Tibial artery (tissue), 4 donors: ENCODE results near the gene SNX9.

ENCODE experiments used
- DNase-seq, 2 donors: peaks; one replicate each; pipeline ENCODE4 v3.0.0-alpha.2; 2019
- H3K27ac ChIP-seq, 2 donors: fragments of 200-600 bp; sonication (generic) in 1 of 2; 1 replicate in 1 of 2; 2 replicates in 1 of 2; pipeline ENCODE4 v1.5.1; 2018 to 2019; ENCODE audit warnings: mild to moderate bottlenecking in 1 of 2
- H3K27me3 ChIP-seq, 2 donors: fragments of 200-600 bp; sonication (generic) in 1 of 2; one replicate each; pipeline versions ENCODE4 v1.5.1 to v1.6.0; 2016 to 2019
- H3K36me3 ChIP-seq, 3 donors: fragments of 200-600 bp; sonication (generic) in 2 of 3; one replicate each; pipeline ENCODE4 v1.5.1; 2016 to 2019; ENCODE audit warnings: mild to moderate bottlenecking in 2 of 3
- H3K4me1 ChIP-seq, 4 donors: fragments of 200-600 bp; sonication (generic) in 2 of 4; 1 replicate in 3 of 4; 2 replicates in 1 of 4; pipeline ENCODE4 v1.5.1; 2016 to 2019
- H3K4me3 ChIP-seq, 2 donors: fragments of 200-600 bp; sonication (generic) in 1 of 2; 1 replicate in 1 of 2; 2 replicates in 1 of 2; pipeline ENCODE4 v1.5.1; 2018 to 2019; ENCODE audit warnings: mild to moderate bottlenecking in 2 of 2
- H3K9me3 ChIP-seq, 3 donors: fragments of 200-600 bp; sonication (generic) in 1 of 3; one replicate each; pipeline ENCODE4 v1.5.1; 2016 to 2019
- intact Hi-C: fragments of 100-400 bp; cut with DNase I; formaldehyde crosslinking; loops from one replicate; pipeline ENCODE4 v1.15.0; 2023; ENCODE audit warnings: low total_unique reads
- TF ChIP-seq, protein P1 (sequence below), 2 experiments: fragments of 200-600 bp in 1 of 2; fragments of 450-650 bp in 1 of 2; IDR thresholded peaks; one replicate each; pipeline ENCODE4 v1.5.1; 2017 to 2019; ENCODE audit warnings: antibody characterized with exemption in 2 of 2, mild to moderate bottlenecking in 1 of 2, moderate library complexity in 1 of 2

Gene SNX9

DNA sequence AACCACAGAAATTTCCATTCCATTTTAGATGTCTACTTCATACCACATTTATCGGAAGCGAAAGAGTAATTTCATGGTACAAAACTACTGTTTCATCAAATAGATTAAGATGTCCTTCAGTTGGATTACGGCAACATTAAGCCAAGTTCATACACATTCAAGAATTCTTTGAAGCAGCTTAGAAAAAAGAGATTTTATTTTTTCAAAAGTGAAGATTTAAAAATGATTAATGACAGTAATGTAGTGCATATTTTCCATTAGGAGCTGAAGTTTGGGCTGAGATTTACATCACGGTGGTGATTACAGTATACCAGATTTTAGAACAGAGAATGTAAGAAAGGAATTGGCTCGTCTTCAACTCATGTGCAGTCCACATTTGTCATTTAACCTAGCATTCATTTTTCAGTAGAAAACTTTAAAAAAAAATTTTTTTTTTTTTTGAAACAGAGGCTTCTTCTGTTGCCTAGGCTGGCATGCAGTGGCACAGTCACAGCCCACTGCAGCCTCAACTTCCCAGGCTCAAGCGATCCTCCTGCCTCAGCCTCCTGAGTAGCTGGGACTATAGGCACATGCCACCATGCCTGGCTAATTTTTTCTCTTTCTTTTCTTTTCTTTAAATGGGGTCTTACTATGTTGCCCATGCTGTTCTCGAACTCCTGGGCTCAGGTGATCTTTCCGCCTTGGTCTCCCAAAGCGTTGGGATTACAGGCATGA lies 160.5 kb downstream of the SNX9 start:
- H3K4me3 ChIP-seq: peak overlapping the region; percentile 86 to 92
- H3K36me3 ChIP-seq: peaks cover 0 to 3% (median 0%) of the 10 kb centered on the region in 3 donors
- DNase-seq: peak; percentile 2 to 28
- intact Hi-C loops: loop anchor here (5.0 kb wide), 1 partner anchor 79 kb away; no protein-coding TSS in a partner anchor
- TF ChIP-seq, protein P1, sequence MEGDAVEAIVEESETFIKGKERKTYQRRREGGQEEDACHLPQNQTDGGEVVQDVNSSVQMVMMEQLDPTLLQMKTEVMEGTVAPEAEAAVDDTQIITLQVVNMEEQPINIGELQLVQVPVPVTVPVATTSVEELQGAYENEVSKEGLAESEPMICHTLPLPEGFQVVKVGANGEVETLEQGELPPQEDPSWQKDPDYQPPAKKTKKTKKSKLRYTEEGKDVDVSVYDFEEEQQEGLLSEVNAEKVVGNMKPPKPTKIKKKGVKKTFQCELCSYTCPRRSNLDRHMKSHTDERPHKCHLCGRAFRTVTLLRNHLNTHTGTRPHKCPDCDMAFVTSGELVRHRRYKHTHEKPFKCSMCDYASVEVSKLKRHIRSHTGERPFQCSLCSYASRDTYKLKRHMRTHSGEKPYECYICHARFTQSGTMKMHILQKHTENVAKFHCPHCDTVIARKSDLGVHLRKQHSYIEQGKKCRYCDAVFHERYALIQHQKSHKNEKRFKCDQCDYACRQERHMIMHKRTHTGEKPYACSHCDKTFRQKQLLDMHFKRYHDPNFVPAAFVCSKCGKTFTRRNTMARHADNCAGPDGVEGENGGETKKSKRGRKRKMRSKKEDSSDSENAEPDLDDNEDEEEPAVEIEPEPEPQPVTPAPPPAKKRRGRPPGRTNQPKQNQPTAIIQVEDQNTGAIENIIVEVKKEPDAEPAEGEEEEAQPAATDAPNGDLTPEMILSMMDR (IDR thresholded peaks at IDR 0.05): no peak
- H3K27ac ChIP-seq: peak overlapping the region; percentile 85 to 87
- H3K9me3 ChIP-seq: no peaks in the 10 kb centered on the region
- H3K4me1 ChIP-seq: peaks cover 0 to 42% (median 17%) of the 10 kb centered on the region in 4 donors
- no peaks in the 10 kb centered on the region for H3K27me3 ChIP-seq

DNA sequence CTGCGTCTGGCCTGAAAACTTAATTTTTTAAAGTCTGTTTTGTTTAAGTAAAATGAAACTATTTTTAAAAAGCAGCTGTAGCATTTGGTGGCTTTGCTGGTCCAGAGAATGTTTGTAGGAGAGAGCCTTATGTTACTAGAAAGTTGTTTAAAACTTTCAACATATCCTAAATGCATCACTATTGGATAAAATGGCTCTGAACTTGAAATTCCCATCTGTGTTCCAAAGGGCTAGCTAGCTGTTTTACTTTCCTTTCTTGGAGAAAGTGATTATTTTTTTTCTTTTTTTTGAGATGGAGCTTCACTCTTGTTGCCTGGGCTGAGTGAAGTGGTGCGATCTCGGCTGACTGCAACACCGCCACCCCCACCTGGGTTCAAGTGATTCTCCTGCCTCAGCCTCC lies 161.1 kb downstream of the SNX9 start:
- Histone ChIP-seq H3K9me3 (no peaks in the 10 kb centered on the region), H3K4me3 (no peak overlapping the region), H3K4me1 (peaks cover 0 to 46% (median 20%) of the 10 kb centered on the region in 4 donors), H3K27ac (peak overlapping the region in 1 of 2 donors; percentile 87), H3K36me3 (peaks cover 0 to 3% (median 0%) of the 10 kb centered on the region in 3 donors), H3K27me3 (no peaks in the 10 kb centered on the region)
- TF ChIP-seq, protein P1 (IDR thresholded peaks at IDR 0.05): no peak
- no peak for DNase-seq
- intact Hi-C loops: loop anchor here (5.0 kb wide), 1 partner anchor 78 kb away; no protein-coding TSS in a partner anchor

- Histone ChIP-seq H3K4me3 (no peak overlapping the region), H3K27ac (peak overlapping the region in 1 of 2 donors; percentile 87), H3K4me1 (peaks cover 0 to 52% (median 25%) of the 10 kb centered on the region in 4 donors), H3K27me3 (no peaks in the 10 kb centered on the region), H3K36me3 (peaks cover 0 to 3% (median 0%) of the 10 kb centered on the region in 3 donors), H3K9me3 (no peaks in the 10 kb centered on the region)
- intact Hi-C loops: loop anchor here (5.0 kb wide), 1 partner anchor 78 kb away; no protein-coding TSS in a partner anchor
- TF ChIP-seq, protein P1 (IDR thresholded peaks at IDR 0.05): no peak
- DNase-seq: no peak
Measured at GRCh38 chr6:157984686-157985225, 161.7 kb downstream of the SNX9 start.

DNA sequence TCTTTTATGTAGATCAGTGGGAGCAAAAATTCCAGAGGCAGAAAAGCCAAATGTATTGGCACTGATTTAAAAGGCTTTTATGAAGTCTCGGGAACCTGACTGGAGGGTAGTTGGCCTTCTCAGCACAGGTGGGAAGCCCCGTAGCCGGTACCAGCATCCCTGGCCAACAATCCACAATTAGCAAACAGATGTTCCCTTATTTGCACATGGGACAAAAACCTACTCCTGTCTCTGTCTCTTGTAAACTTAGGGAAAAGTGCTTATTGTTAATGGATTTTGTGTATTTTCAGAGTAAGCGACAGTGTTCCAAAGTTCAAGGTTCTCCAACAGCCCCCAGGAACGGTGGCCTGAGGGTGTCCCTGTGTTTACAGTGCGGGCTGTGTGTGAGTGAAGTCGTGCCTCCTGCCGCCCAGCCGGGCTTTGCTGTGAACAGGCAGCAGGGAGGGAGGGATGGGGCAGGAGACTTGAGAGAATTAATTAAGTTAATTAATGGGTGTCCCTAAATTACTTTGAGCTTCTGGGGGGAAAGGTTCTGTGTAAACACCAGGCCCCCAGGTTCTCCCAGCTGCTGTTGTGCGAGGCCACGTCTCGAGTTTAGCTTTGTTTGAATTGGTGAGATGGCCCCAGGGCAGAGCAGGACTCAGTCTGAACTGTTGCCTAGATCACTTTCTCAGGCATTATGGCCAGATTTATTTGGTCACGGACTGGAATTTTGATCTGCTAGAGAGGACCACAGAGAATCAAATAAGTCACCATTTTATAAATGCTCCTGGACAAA lies 162.5 kb downstream of the SNX9 start:
- Histone ChIP-seq H3K36me3 (peaks cover 0 to 3% (median 0%) of the 10 kb centered on the region in 3 donors), H3K27ac (peak overlapping the region in 1 of 2 donors; percentile 87), H3K9me3 (no peaks in the 10 kb centered on the region), H3K4me3 (no peak overlapping the region), H3K27me3 (no peaks in the 10 kb centered on the region), H3K4me1 (peaks cover 0 to 59% (median 33%) of the 10 kb centered on the region in 4 donors)
- DNase-seq: no peak
- intact Hi-C loops: no loop called here
- TF ChIP-seq, protein P1 (IDR thresholded peaks at IDR 0.05): no peak

- DNase-seq: no peak
- intact Hi-C loops: no loop called here
- no peaks in the 10 kb centered on the region for H3K27me3 ChIP-seq
- TF ChIP-seq, protein P1 (IDR thresholded peaks at IDR 0.05): no peak
- peak overlapping the region; percentile 6 to 29 for H3K27ac ChIP-seq
- H3K9me3 ChIP-seq: no peaks in the 10 kb centered on the region
- peaks cover 0 to 48% (median 29%) of the 10 kb centered on the region in 4 donors for H3K4me1 ChIP-seq
- no peak overlapping the region for H3K4me3 ChIP-seq
- H3K36me3 ChIP-seq: no peaks in the 10 kb centered on the region
Measured at GRCh38 chr6:157987788-157988699, 165.0 kb downstream of the SNX9 start.
